ENCODE data around the gene SSR4.

GRCh38 chrX:153782871-153783270, 11.6 kb upstream of the SSR4 start:
- TF ChIP-seq, protein P1, sequence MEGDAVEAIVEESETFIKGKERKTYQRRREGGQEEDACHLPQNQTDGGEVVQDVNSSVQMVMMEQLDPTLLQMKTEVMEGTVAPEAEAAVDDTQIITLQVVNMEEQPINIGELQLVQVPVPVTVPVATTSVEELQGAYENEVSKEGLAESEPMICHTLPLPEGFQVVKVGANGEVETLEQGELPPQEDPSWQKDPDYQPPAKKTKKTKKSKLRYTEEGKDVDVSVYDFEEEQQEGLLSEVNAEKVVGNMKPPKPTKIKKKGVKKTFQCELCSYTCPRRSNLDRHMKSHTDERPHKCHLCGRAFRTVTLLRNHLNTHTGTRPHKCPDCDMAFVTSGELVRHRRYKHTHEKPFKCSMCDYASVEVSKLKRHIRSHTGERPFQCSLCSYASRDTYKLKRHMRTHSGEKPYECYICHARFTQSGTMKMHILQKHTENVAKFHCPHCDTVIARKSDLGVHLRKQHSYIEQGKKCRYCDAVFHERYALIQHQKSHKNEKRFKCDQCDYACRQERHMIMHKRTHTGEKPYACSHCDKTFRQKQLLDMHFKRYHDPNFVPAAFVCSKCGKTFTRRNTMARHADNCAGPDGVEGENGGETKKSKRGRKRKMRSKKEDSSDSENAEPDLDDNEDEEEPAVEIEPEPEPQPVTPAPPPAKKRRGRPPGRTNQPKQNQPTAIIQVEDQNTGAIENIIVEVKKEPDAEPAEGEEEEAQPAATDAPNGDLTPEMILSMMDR (optimal IDR thresholded peaks at IDR 0.05 in 1 of 3, IDR thresholded peaks at IDR 0.05 in 1 of 3, conservative IDR thresholded peaks at IDR 0.05 in 1 of 3; ENCODE audit: extremely low read depth in 1 of 3, insufficient read depth in 2 of 3, low read length in 3 of 3), result no peak
- no peak for TF ChIP-seq EZH2 (IDR thresholded peaks at IDR 0.05; ENCODE audit: low read length)
